Liver (tissue), 9 donors: ENCODE measurements around the gene RAI14. TPM values are rescaled to one million over a fixed set of nuclear protein-coding genes. Genes with fewer than 3 reads are reported as not detected.

Experiments
- DNase-seq: peaks from one replicate; pipeline ENCODE4 v3.0.0-alpha.2; 2017; ENCODE audit warnings: low spot score
- H3K27ac ChIP-seq, 2 donors: one replicate each; pipeline ENCODE4 v1.7.0; 2013; ENCODE audit warnings: inconsistent platforms in 2 of 2, low read length in 2 of 2, control low read depth in 1 of 2, low read depth in 1 of 2, mild to moderate bottlenecking in 1 of 2
- H3K27me3 ChIP-seq, 4 donors: one replicate each; pipeline versions ENCODE4 v1.6.1 to v1.7.0; 2013; ENCODE audit warnings: low read length in 3 of 4, inconsistent platforms in 1 of 4, mild to moderate bottlenecking in 1 of 4, moderate library complexity in 1 of 4; ENCODE audit not compliant: control insufficient read depth in 4 of 4, insufficient read depth in 4 of 4
- H3K36me3 ChIP-seq, 4 donors: one replicate each; pipeline versions ENCODE4 v1.6.1 to v1.7.0; 2013; ENCODE audit warnings: low read length in 3 of 4, mild to moderate bottlenecking in 3 of 4, low read depth in 1 of 4, moderate library complexity in 1 of 4; ENCODE audit not compliant: control insufficient read depth in 4 of 4, insufficient read depth in 3 of 4
- H3K4me1 ChIP-seq, 4 donors: one replicate each; pipeline versions ENCODE4 v1.6.1 to v1.7.0; 2013; ENCODE audit warnings: low read length in 3 of 4, mild to moderate bottlenecking in 3 of 4, moderate library complexity in 1 of 4; ENCODE audit not compliant: control insufficient read depth in 4 of 4, insufficient read depth in 4 of 4
- H3K4me3 ChIP-seq, 3 donors: one replicate each; pipeline versions ENCODE4 v1.6.1 to v1.7.0; 2013; ENCODE audit warnings: low read length in 3 of 3, control low read depth in 1 of 3, low read depth in 1 of 3, mild to moderate bottlenecking in 1 of 3
- H3K9ac ChIP-seq, 2 donors: one replicate each; pipeline ENCODE4 v1.7.0; 2013; ENCODE audit warnings: low read length in 2 of 2, mild to moderate bottlenecking in 2 of 2, moderate library complexity in 2 of 2, control low read depth in 1 of 2, low read depth in 1 of 2
- H3K9me3 ChIP-seq, 4 donors: one replicate each; pipeline versions ENCODE4 v1.6.1 to v1.7.0; 2013; ENCODE audit warnings: low read length in 3 of 4; ENCODE audit not compliant: control insufficient read depth in 4 of 4
- ATF3 ChIP-seq: IDR thresholded peaks from 2 replicates; pipeline ENCODE4 v1.6.1; 2016; ENCODE audit warnings: antibody characterized with exemption
- CTCF ChIP-seq: fragments of 150-350 bp; IDR thresholded peaks from 2 replicates; pipeline ENCODE4 v1.5.1; 2017; ENCODE audit warnings: improper control_type of control experiment, low read depth, low read length; ENCODE audit not compliant: missing input control
- EGR1 ChIP-seq, 2 donors: IDR thresholded peaks; 2 replicates each; pipeline ENCODE4 v1.6.1; 2016 to 2018; ENCODE audit warnings: antibody characterized with exemption in 2 of 2, low read depth in 2 of 2
- FOXA1 ChIP-seq: IDR thresholded peaks from 2 replicates; pipeline ENCODE4 v1.6.1; 2016; ENCODE audit warnings: antibody characterized with exemption
- FOXA2 ChIP-seq: IDR thresholded peaks from 2 replicates; pipeline ENCODE4 v1.6.1; 2016; ENCODE audit warnings: antibody characterized with exemption
- GABPA ChIP-seq, 2 donors: IDR thresholded peaks in 1 of 2; conservative IDR thresholded peaks in 1 of 2; 2 replicates each; pipeline ENCODE4 v1.6.1; 2016; ENCODE audit warnings: antibody characterized with exemption in 2 of 2, mild to moderate bottlenecking in 1 of 2, moderate library complexity in 1 of 2
- HNF4A ChIP-seq, 2 donors: conservative IDR thresholded peaks; 2 replicates each; pipeline ENCODE4 v1.6.1; 2016; ENCODE audit warnings: antibody characterized with exemption in 2 of 2, mild to moderate bottlenecking in 2 of 2
- HNF4G ChIP-seq: IDR thresholded peaks from 2 replicates; pipeline ENCODE4 v1.6.1; 2016; ENCODE audit warnings: antibody characterized with exemption
- JUND ChIP-seq, 2 donors: IDR thresholded peaks; 2 replicates each; pipeline ENCODE4 v1.6.1; 2016; ENCODE audit warnings: antibody characterized with exemption in 2 of 2
- MAX ChIP-seq: IDR thresholded peaks from 2 replicates; pipeline ENCODE4 v1.6.1; 2016; ENCODE audit warnings: antibody characterized with exemption
- NR2F2 ChIP-seq: IDR thresholded peaks from 2 replicates; pipeline ENCODE4 v1.6.1; 2016; ENCODE audit warnings: antibody characterized with exemption
- RAD21 ChIP-seq, 2 donors: IDR thresholded peaks; 2 replicates each; pipeline ENCODE4 v1.6.1; 2016; ENCODE audit warnings: antibody characterized with exemption in 2 of 2, mild to moderate bottlenecking in 2 of 2
- REST ChIP-seq: IDR thresholded peaks from 2 replicates; pipeline ENCODE4 v1.6.1; 2016; ENCODE audit warnings: antibody characterized with exemption, mild to moderate bottlenecking
- RXRA ChIP-seq, 2 donors: IDR thresholded peaks; 2 replicates each; pipeline ENCODE4 v1.6.1; 2017 to 2018; ENCODE audit warnings: antibody characterized with exemption in 2 of 2, mild to moderate bottlenecking in 1 of 2
- SP1 ChIP-seq: IDR thresholded peaks from 2 replicates; pipeline ENCODE4 v1.6.1; 2018; ENCODE audit warnings: antibody characterized with exemption, mild to moderate bottlenecking
- TAF1 ChIP-seq: conservative IDR thresholded peaks from 2 replicates; pipeline ENCODE4 v1.6.1; 2016; ENCODE audit warnings: antibody characterized with exemption, mild to moderate bottlenecking
- YY1 ChIP-seq: IDR thresholded peaks from 2 replicates; pipeline ENCODE4 v1.6.1; 2016; ENCODE audit warnings: antibody characterized with exemption, mild to moderate bottlenecking
- ZBTB33 ChIP-seq: IDR thresholded peaks from 2 replicates; pipeline ENCODE4 v1.6.1; 2016; ENCODE audit warnings: antibody characterized with exemption
- WGBS: extraction: QIAGEN DNeasy Blood & Tissue Kit; methylation state at CpG from one replicate; pipeline ENCODE4 v1.1.7; 2013; 5-methylcytosine and 5-hydroxymethylcytosine counted together
- polyA plus RNA-seq, 2 donors: library from polyadenylated mRNA; stranded (reverse) in 1 of 2; unstranded in 1 of 2; fragments of 200-250 nt in 1 of 2; fragments of >200 nt in 1 of 2; fragmentation: Nextera tagmentation in 1 of 2; extraction: Ambion mirVana in 1 of 2; gene quantifications; one replicate each; pipeline versions ENCODE4 v1.2.1 to v1.2.3, GENCODE V29; 2013 to 2015
- total RNA-seq, 2 donors: library from RNA; depleted of rRNA; stranded (reverse); fragments of >200 nt; gene quantifications; one replicate each; pipeline ENCODE4 v1.2.3, GENCODE V29; 2014
- donor health status: healthy.
- donor health status: healthy.
- donor health status: healthy.
- donor health status: healthy.
- donor health status: healthy.

Gene RAI14
- total and polyA plus RNA-seq, 4 donors: 7.8 to 21.4 (median 11.4) TPM

- H3K27me3 ChIP-seq: no peaks in the 10 kb centered on the region
- no peak overlapping the region for H3K9ac ChIP-seq
- no peak for DNase-seq
- no peaks in the 10 kb centered on the region for H3K9me3 ChIP-seq
- WGBS: 86% methylated on average over 5 of the region's 5 CpGs
- TF ChIP-seq EGR1 (IDR thresholded peaks at IDR 0.05; ENCODE audit: low read depth in 2 of 2) (no peak), NR2F2 (peak; percentile 33), MAX (no peak)
- peak overlapping the region in 1 of 2 donors; percentile 48 for H3K27ac ChIP-seq
- H3K4me3 ChIP-seq: no peak overlapping the region
- H3K4me1 ChIP-seq: peaks cover 0 to 1% (median 0%) of the 10 kb centered on the region in 4 donors
- H3K36me3 ChIP-seq: no peaks in the 10 kb centered on the region
Observed at GRCh38 chr5:34789021-34789531, 132.9 kb downstream of the RAI14 start.

GRCh38 chr5:34789639-34790038, 133.5 kb downstream of the RAI14 start:
- H3K27me3 ChIP-seq: no peaks in the 10 kb centered on the region
- no peaks in the 10 kb centered on the region for H3K9me3 ChIP-seq
- H3K36me3 ChIP-seq: no peaks in the 10 kb centered on the region
- DNase-seq: no peak
- peak overlapping the region in 1 of 2 donors; percentile 48 for H3K27ac ChIP-seq
- 95% methylated on average over 2 of the region's 2 CpGs for WGBS
- H3K4me1 ChIP-seq: peaks cover 0 to 1% (median 0%) of the 10 kb centered on the region in 4 donors
- H3K9ac ChIP-seq: no peak overlapping the region
- H3K4me3 ChIP-seq: no peak overlapping the region
- TF ChIP-seq CTCF (no peak), REST (no peak), GABPA (IDR thresholded peaks at IDR 0.05 in 1 of 2, conservative IDR thresholded peaks at IDR 0.05 in 1 of 2) (no peak), YY1 (no peak), ATF3 (no peak), ZBTB33 (no peak), FOXA2 (no peak), HNF4G (no peak), MAX (no peak), NR2F2 (no peak), TAF1 (no peak), RAD21 (IDR thresholded peaks at IDR 0.05) (no peak), JUND (IDR thresholded peaks at IDR 0.05) (no peak), FOXA1 (no peak), EGR1 (IDR thresholded peaks at IDR 0.05; ENCODE audit: low read depth in 2 of 2) (no peak), RXRA (IDR thresholded peaks at IDR 0.05) (no peak), SP1 (no peak), HNF4A (conservative IDR thresholded peaks at IDR 0.05) (no peak)
